HG02759 (cell line): Measurements from ENCODE around the gene PPIH.
"Not testable (repeated sequence)": the region's sequence is repeated elsewhere in the genome, so short reads cannot be mapped to it uniquely, and the experiment has no call there.

Source experiments
- ATAC-seq: cut with Tn5 transposase; IDR thresholded peaks from one replicate; pipeline ENCODE4 v1.9.1; 2021; ENCODE audit warnings: mild to moderate bottlenecking, moderate library complexity; ENCODE audit not compliant: unreplicated experiment

Gene PPIH

GRCh38 chr1:42657981-42658876 lies at the start of gene PPIH:
Gene PPIH (plus strand): TSS chr1:42658423. CDS start chr1:42658447, 24 bp downstream.
- ATAC-seq = peak; percentile 96

- ATAC-seq = no peak
These were observed 44.5 kb upstream of the PPIH start for GRCh38 chr1:42613803-42614131.

DNA sequence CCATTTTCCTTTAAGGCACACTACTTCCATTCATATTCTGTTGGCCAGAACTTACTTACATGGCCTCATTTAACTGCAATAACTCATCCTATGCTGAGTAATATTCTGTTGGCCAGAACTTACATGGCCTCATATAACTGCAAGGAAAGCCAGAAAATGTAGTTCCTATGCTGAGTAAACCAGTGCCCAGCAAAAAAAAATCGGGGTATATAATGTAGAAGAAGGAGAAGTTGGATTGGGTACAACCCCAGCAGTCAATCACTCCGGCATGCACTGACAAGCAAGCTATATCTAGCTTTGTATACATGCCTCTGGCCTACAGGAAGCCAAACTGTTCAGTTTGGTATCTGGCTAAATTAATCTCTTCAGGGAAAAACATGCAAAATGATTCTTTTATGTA lies 39.4 kb upstream of the PPIH start:
- no peak for ATAC-seq

- no peak for ATAC-seq
These were observed 37.9 kb upstream of the PPIH start for GRCh38 chr1:42620307-42620706.

- ATAC-seq = not testable (repeated sequence)
These were observed 37.0 kb upstream of the PPIH start for GRCh38 chr1:42621180-42621579.

DNA sequence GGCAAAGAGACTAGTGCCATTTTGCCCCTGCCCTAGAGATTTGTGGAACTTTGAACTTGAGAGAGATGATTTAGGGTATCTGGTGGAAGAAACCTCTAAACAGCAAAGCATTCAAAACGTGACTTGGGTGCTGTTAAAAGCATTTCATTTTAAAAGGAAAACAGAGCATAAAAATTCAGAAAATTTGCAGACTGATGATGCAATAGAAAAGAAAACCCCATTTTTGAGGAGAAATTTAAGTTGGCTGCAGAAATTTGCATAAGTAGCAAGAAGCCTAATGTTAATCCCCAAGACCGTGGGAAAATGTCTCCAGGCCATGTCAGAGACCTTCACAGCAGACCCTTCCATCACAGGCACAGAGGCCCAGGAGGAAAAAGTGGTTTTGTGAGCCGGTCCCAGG lies 31.0 kb upstream of the PPIH start:
- ATAC-seq = not testable (repeated sequence)

GRCh38 chr1:42639116-42639515 lies 19.1 kb upstream of the PPIH start:
- no peak for ATAC-seq

- ATAC-seq = no peak
These were observed 12.2 kb upstream of the PPIH start for GRCh38 chr1:42646056-42646455.

- ATAC-seq = no peak
These were observed 1.0 kb upstream of the PPIH start for GRCh38 chr1:42657201-42657600.

DNA sequence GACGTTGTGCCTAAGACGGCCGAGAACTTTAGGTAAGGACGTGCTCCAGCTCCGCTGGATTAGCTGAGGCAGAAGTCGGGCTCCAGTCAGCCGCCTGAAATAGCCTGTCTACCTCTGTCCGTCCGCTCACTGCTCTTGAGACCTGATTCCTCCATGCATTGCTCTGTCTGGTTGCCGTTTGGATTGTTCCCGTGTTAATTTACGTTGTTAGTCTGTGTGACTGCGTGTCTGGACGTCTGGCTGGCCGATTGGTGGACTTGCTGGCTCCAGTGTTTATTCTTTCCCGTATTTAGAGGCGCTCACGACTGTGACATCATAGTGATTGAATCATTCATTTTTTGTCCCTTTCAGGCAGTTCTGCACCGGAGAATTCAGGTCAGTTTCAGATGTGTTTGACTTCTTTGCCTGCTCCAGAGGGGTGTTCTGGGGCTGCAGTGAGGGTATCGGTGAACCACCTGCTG lies 684 bp downstream of the PPIH start:
- ATAC-seq = no peak

DNA sequence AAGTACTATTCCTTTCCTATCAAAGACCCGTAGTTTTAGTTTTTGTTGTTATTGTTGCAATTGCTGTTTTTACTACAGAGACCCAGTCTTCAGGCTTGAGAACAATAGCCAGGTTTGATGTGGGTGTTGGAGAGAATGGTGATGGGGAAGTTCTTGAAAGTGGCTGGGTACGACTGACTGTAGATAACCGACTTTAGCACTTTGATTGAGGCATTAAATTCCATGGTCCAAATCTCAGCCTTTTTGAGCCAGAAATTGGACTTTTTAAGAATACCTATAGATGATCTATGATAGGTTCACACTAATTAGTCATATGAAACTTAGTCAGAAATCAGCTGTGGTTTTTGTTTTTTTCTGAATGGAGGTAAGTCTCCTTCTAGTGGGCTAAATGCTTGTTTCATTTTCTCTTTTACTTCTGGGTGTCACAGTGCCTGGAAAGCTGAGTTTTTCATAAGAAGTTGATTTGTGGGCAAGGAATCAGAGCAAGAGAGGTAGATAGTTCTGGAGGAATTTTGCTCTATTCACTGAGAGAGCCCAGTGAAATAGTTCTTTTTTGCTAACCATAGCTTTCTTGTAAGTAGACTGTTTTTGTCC lies 2.8 kb downstream of the PPIH start:
- ATAC-seq = no peak

GRCh38 chr1:42669936-42670335 lies 11.7 kb downstream of the PPIH start:
- ATAC-seq = no peak

DNA sequence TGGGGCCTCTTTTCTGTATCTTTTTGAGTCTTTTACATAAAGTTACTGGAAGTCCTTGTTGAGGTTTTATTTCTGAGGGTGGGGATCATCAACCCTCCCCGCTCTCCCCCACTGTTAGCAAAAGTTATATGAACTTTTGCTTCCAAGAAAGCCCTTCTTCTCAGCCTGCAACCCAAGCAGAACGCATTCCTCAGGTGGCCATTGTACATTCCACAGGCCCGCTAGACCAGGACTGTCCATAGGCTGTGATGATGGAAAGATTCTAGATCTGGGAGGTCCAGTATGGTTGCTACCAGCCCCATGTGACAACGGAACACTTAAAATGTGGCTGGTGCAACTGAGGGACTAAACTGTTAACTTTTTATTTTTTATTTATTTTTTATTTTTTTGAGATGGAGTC lies 12.2 kb downstream of the PPIH start:
- no peak for ATAC-seq

GRCh38 chr1:42674214-42674613 lies 16.0 kb downstream of the PPIH start:
- ATAC-seq = no peak

DNA sequence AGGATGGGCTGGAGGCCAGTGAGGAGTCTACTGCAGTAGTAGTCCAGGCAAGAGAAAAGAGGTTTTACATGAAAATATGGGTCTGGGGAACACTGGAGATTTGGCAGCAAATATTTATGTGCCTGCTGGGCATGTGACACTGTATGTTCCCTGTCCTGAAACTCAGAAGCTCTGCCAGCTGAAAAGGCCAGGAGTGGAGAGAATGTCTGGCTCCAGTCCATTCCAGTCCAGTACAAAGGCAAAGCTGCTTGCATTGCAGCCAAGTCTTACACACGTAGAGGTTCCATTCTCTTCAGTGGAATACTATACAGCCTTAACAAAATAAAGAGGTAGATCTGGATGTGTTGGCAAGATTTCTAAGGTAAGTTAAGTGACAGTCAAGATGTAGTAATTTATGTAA lies 16.5 kb downstream of the PPIH start:
- no peak for ATAC-seq

DNA sequence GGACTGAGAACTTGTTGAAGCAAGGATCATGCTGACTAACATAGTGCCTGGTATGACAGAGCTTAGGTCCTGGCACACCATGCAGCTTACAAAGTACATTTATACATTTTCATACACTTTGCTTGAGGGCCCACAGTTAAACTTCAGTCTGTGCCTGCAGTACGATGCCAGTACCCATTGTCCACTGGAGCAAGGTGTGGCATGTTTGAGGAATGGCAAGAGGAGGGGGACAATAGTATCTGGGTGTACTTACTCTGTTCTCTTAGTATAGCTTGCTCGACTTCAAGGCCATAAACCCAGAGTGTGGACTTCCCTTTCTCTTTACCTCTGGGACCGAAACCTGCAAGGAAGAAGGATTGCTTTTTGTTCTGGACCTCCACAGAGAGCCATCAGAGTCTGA lies 17.2 kb downstream of the PPIH start:
- ATAC-seq = no peak

DNA sequence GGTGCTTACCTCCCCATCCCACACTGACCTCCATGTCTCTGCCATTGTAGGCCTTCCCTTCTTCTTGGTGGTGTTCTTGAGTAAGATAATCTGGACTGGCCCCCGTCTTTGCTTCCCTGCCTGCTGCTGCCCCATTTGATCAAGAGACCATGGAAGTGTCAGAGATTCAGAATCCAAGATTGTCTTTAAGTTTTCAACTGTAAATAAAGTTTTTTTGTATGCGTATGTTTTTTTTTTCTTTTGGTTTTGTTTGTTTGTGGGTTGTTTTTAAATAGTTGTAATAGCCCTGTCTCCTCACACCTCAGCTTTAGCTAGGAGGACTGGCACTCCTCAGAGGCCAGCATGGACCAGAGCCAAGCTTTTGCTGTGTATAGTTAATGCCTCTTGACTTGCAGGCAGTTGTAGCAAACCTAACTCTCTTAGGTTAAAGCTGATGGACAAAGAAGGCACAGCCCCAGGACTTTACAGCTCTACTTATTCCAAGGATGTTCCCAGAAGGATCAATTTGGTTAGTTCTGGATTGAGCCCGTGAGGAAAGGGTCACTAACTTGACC lies 18.4 kb downstream of the PPIH start:
- no peak for ATAC-seq

DNA sequence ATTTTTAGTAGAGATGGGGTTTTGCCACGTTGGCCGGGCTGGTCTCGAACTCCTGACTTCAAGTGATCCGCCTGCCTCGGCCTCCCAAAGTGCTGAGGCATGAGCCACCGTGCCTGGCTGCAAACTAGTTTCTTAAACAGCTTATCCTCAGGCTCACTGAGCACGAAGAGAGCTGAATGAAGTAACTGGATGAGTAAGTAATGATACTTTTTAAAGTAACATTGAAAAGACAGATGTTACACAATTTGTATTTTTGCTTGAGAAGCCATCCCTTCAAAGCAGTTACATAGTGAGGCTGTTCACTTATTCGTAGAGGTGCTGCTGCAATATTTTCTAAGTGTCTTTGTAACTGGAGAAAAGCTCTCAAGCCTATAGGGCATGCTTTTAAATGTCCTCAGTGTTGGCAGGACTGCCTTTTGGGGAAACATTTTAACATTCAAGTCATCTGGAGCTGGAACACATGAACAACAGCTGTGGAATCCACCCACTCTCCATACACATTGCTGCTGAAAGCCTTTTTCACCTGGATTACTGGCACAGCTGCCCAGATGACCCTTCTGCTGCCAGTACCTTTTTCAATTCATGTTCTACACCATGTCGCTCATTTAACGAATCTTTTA lies 21.3 kb downstream of the PPIH start:
- no peak for ATAC-seq

DNA sequence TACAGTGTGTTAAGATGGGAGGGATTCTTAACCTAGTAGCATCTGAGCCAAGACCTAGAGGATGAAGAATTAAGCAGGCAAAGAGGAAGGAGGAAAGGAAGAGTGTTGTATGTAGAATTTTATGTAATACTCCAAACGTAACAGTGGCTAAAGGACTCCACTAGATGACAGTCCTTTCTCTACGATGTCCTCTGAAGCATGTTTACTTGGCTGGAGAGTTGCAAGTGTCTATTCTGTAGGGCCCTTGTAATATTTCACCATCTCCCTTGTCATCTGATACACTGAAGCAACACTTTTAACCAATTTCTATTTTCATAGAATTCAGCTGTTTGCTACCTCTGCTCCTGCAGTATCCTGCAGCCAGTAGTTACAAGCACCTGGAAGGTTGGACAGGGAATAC lies 21.8 kb downstream of the PPIH start:
- ATAC-seq = no peak

DNA sequence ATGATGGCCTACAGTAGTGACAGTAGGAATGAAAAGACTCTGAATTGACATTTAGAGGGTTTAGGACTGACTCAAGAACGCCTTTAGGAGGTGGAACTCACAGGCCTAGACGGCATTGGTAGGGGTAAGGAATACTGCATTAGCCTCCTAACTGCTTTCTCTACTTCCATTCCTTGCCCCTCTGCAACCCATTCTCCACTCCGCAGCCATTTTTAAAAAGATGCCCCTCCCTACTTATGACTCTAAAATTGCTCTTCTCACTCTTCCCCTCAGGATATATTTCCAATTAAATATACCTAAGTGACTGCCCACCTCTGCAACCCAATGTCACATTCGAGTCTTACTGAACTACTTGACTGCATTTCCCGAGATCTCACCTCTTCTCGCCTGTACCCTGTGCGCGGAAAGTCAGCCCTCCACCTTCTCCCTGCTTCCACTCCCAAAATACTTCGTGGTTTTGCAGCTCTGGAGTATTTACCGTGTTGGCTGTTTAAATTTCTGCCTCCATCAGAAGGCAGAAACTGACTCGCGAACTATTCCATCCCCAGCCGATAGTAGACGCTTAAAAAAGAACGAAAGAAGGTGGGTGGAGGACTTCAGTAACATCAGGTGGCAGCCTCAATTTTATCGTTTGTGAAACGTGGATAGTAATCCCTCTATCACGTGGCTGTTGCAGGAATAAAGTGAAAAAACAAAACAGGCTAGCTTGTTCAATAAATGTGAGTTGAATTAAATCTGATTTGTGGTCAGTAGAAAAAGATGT lies 22.9 kb downstream of the PPIH start:
- ATAC-seq = no peak
